Sigmoid colon (tissue), 7 donors: Measurements from ENCODE around the gene TTF1. TPM values are rescaled to one million over a fixed set of nuclear protein-coding genes. Genes with fewer than 3 reads are reported as not detected.

ENCODE experiments used
- DNase-seq: peaks from one replicate; pipeline ENCODE4 v3.0.0-alpha.2; 2019
- H3K27ac ChIP-seq, 4 donors: fragments of 200-600 bp; sonication (generic); one replicate each; pipeline ENCODE4 v1.5.1; 2016 to 2019; ENCODE audit warnings: mild to moderate bottlenecking in 1 of 4
- H3K27me3 ChIP-seq, 3 donors: fragments of 200-600 bp; sonication (generic); one replicate each; pipeline ENCODE4 v1.5.1; 2019; ENCODE audit warnings: mild to moderate bottlenecking in 1 of 3
- H3K36me3 ChIP-seq, 4 donors: fragments of 200-600 bp; sonication (generic); one replicate each; pipeline ENCODE4 v1.5.1; 2016 to 2019
- H3K4me1 ChIP-seq, 4 donors: fragments of 200-600 bp; sonication (generic); one replicate each; pipeline ENCODE4 v1.5.1; 2017 to 2019
- H3K4me3 ChIP-seq, 4 donors: fragments of 200-600 bp; sonication (generic); one replicate each; pipeline ENCODE4 v1.5.1; 2017 to 2019; ENCODE audit warnings: mild to moderate bottlenecking in 2 of 4, moderate library complexity in 1 of 4
- H3K9me3 ChIP-seq, 4 donors: fragments of 200-600 bp in 3 of 4; sonication (generic) in 3 of 4; one replicate each; pipeline versions ENCODE4 v1.5.1 to v1.6.1; 2013 to 2019
- CTCF ChIP-seq, 4 experiments: fragments of 450-650 bp in 3 of 4; fragments of 200-600 bp in 1 of 4; IDR thresholded peaks; one replicate each; pipeline ENCODE4 v1.5.1; 2016 to 2019; ENCODE audit warnings: antibody characterized with exemption in 4 of 4, mild to moderate bottlenecking in 3 of 4, moderate library complexity in 2 of 4
- EP300 ChIP-seq, 4 donors: sonication (generic); formaldehyde crosslinking; IDR thresholded peaks; one replicate each; pipeline ENCODE4 v1.6.1; 2017; ENCODE audit warnings: antibody characterized with exemption in 4 of 4
- POLR2A ChIP-seq, 2 donors: fragments of 450-650 bp; IDR thresholded peaks; one replicate each; pipeline ENCODE4 v1.6.1; 2016; ENCODE audit warnings: antibody characterized with exemption in 2 of 2, mild to moderate bottlenecking in 2 of 2, moderate library complexity in 2 of 2
- POLR2AphosphoS5 ChIP-seq, 4 donors: sonication (generic); formaldehyde crosslinking; IDR thresholded peaks; one replicate each; pipeline ENCODE4 v1.6.1; 2017; ENCODE audit warnings: antibody characterized with exemption in 4 of 4
- WGBS, 2 donors: extraction: QIAGEN DNeasy Blood & Tissue Kit; methylation state at CpG; one replicate each; pipeline ENCODE4 v1.1.7; 2013; 5-methylcytosine and 5-hydroxymethylcytosine counted together
- intact Hi-C: fragments of 100-400 bp; cut with DNase I; formaldehyde crosslinking; loops from one replicate; pipeline ENCODE4 v1.15.1; 2023
- polyA plus RNA-seq, 3 donors: library from polyadenylated mRNA; stranded (reverse); fragments of 200-250 nt; gene quantifications; one replicate each; pipeline ENCODE4 v1.2.3, GENCODE V29; 2013
- total RNA-seq, 4 donors: library from RNA; depleted of rRNA; stranded (reverse); fragments of >200 nt; gene quantifications; one replicate each; pipeline ENCODE4 v1.1.0, GENCODE V29; 2016
- donor health status: healthy with polysubstance abuse.
- donor health status: Bipolar disorder and iron deficiency.
- donor health status: healthy.

TTF1 gene
- total and polyA plus RNA-seq, 7 donors = 6.6 to 20.9 (median 14.6) TPM

GRCh38 chr9:132369421-132369820, 37.2 kb downstream of the TTF1 start:
- Histone ChIP-seq H3K27ac (no peak overlapping the region), H3K4me1 (no peaks in the 10 kb centered on the region), H3K36me3 (no peaks in the 10 kb centered on the region), H3K27me3 (no peaks in the 10 kb centered on the region), H3K4me3 (no peak overlapping the region), H3K9me3 (no peaks in the 10 kb centered on the region)
- 93 to 95% methylated on average over 4 of the region's 4 CpGs for WGBS, 2 donors
- TF ChIP-seq POLR2A (IDR thresholded peaks at IDR 0.05) (no peak), EP300 (IDR thresholded peaks at IDR 0.05) (no peak), POLR2AphosphoS5 (IDR thresholded peaks at IDR 0.05) (no peak), CTCF (IDR thresholded peaks at IDR 0.05) (no peak)
- no peak for DNase-seq
- intact Hi-C loops = no loop called here

GRCh38 chr9:132367613-132368313, 38.9 kb downstream of the TTF1 start:
- no peak overlapping the region for H3K4me3 ChIP-seq
- no peak for DNase-seq
- no peak for TF ChIP-seq EP300 (IDR thresholded peaks at IDR 0.05)
- no peak for TF ChIP-seq POLR2AphosphoS5 (IDR thresholded peaks at IDR 0.05)
- TF ChIP-seq CTCF (IDR thresholded peaks at IDR 0.05) = no peak
- no peak for TF ChIP-seq POLR2A (IDR thresholded peaks at IDR 0.05)
- H3K9me3 ChIP-seq = no peaks in the 10 kb centered on the region
- H3K4me1 ChIP-seq = no peaks in the 10 kb centered on the region
- H3K27ac ChIP-seq = no peak overlapping the region
- intact Hi-C loops = no loop called here
- no peaks in the 10 kb centered on the region for H3K27me3 ChIP-seq
- WGBS, 2 donors = 77% methylated on average over 13 of the region's 13 CpGs
- no peaks in the 10 kb centered on the region for H3K36me3 ChIP-seq

- H3K36me3 ChIP-seq = no peaks in the 10 kb centered on the region
- intact Hi-C loops = no loop called here
- no peaks in the 10 kb centered on the region for H3K27me3 ChIP-seq
- no peak for TF ChIP-seq POLR2A (IDR thresholded peaks at IDR 0.05)
- no peak for TF ChIP-seq CTCF (IDR thresholded peaks at IDR 0.05)
- TF ChIP-seq EP300 (IDR thresholded peaks at IDR 0.05) = no peak
- no peak for TF ChIP-seq POLR2AphosphoS5 (IDR thresholded peaks at IDR 0.05)
- WGBS, 2 donors = 91 to 93% methylated on average over 4 of the region's 4 CpGs
- H3K9me3 ChIP-seq = no peaks in the 10 kb centered on the region
- H3K27ac ChIP-seq = no peak overlapping the region
- no peaks in the 10 kb centered on the region for H3K4me1 ChIP-seq
- no peak overlapping the region for H3K4me3 ChIP-seq
- DNase-seq = no peak
Measured at GRCh38 chr9:132366481-132366880, 40.2 kb downstream of the TTF1 start.

- no peaks in the 10 kb centered on the region for H3K27me3 ChIP-seq
- 71 to 77% methylated on average over 3 of the region's 3 CpGs for WGBS, 2 donors
- TF ChIP-seq CTCF (IDR thresholded peaks at IDR 0.05) = no peak
- no peak for TF ChIP-seq EP300 (IDR thresholded peaks at IDR 0.05)
- no peak for TF ChIP-seq POLR2A (IDR thresholded peaks at IDR 0.05)
- no peak for TF ChIP-seq POLR2AphosphoS5 (IDR thresholded peaks at IDR 0.05)
- no peak for DNase-seq
- intact Hi-C loops = no loop called here
- H3K4me3 ChIP-seq = no peak overlapping the region
- H3K9me3 ChIP-seq = no peaks in the 10 kb centered on the region
- no peak overlapping the region for H3K27ac ChIP-seq
- no peaks in the 10 kb centered on the region for H3K36me3 ChIP-seq
- H3K4me1 ChIP-seq = no peaks in the 10 kb centered on the region
Measured at GRCh38 chr9:132365986-132366385, 40.7 kb downstream of the TTF1 start.

GRCh38 chr9:132364068-132364467, 42.6 kb downstream of the TTF1 start:
- 66 to 91% methylated on average over 9 of the region's 9 CpGs for WGBS, 2 donors
- no peaks in the 10 kb centered on the region for H3K36me3 ChIP-seq
- no peaks in the 10 kb centered on the region for H3K4me1 ChIP-seq
- DNase-seq = no peak
- intact Hi-C loops = no loop called here
- no peaks in the 10 kb centered on the region for H3K9me3 ChIP-seq
- H3K27ac ChIP-seq = no peak overlapping the region
- no peaks in the 10 kb centered on the region for H3K27me3 ChIP-seq
- no peak for TF ChIP-seq POLR2A (IDR thresholded peaks at IDR 0.05)
- TF ChIP-seq POLR2AphosphoS5 (IDR thresholded peaks at IDR 0.05) = no peak
- no peak for TF ChIP-seq CTCF (IDR thresholded peaks at IDR 0.05)
- no peak for TF ChIP-seq EP300 (IDR thresholded peaks at IDR 0.05)
- H3K4me3 ChIP-seq = no peak overlapping the region
